Testis (tissue), 3 donors: ENCODE results near the gene CDYL. TPM values are rescaled to one million over a fixed set of nuclear protein-coding genes. Genes with fewer than 3 reads are reported as not detected.

Experiments used
- DNase-seq: peaks from one replicate; pipeline ENCODE4 v3.0.0-alpha.2; 2019
- H3K27ac ChIP-seq, 2 donors: fragments of 200-600 bp; sonication (generic); one replicate each; pipeline ENCODE4 v1.5.1; 2019
- H3K27me3 ChIP-seq: fragments of 200-600 bp; sonication (generic); one replicate; pipeline ENCODE4 v1.5.1; 2019
- H3K36me3 ChIP-seq: fragments of 200-600 bp; sonication (generic); one replicate; pipeline ENCODE4 v1.5.1; 2017; ENCODE audit warnings: low read depth; ENCODE audit errors: missing control alignments
- H3K4me1 ChIP-seq: fragments of 200-600 bp; sonication (generic); one replicate; pipeline ENCODE4 v1.5.1; 2019
- H3K4me3 ChIP-seq, 2 donors: fragments of 200-600 bp; sonication (generic); one replicate each; pipeline ENCODE4 v1.5.1; 2017 to 2019
- H3K9me3 ChIP-seq: fragments of 200-600 bp; sonication (generic); one replicate; pipeline ENCODE4 v1.5.1; 2017
- CTCF ChIP-seq, 3 experiments: fragments of 450-650 bp in 2 of 3; fragments of 200-600 bp in 1 of 3; sonication (generic) in 1 of 3; IDR thresholded peaks; one replicate each; pipeline ENCODE4 v1.5.1; 2016 to 2019; ENCODE audit warnings: antibody characterized with exemption in 3 of 3, mild to moderate bottlenecking in 2 of 3, moderate library complexity in 1 of 3
- POLR2A ChIP-seq: fragments of 450-650 bp; IDR thresholded peaks from one replicate; pipeline ENCODE4 v1.6.1; 2017; ENCODE audit warnings: antibody characterized with exemption, mild to moderate bottlenecking, moderate library complexity
- whole genome bisulfite sequencing, 2 donors: methylation state at CpG; one replicate each; pipeline ENCODE4 v1.1.5; 2018; 5-methylcytosine and 5-hydroxymethylcytosine counted together
- intact Hi-C: fragments of 100-400 bp; cut with DNase I; formaldehyde crosslinking; loops from one replicate; pipeline ENCODE4 v1.15.1; 2023; ENCODE audit warnings: low total_unique reads
- polyA plus RNA-seq: library from polyadenylated mRNA; stranded (reverse); fragments of 350-450 nt; fragmentation: Illumina TruSeq; extraction: RNeasy Lipid Tissue Mini Kit (QIAGEN cat#74804); gene quantifications from one replicate; pipeline ENCODE4 v1.2.3, GENCODE V29; 2014; ENCODE audit warnings: low read depth, low replicate concordance; ENCODE audit not compliant: insufficient read depth
- total RNA-seq, 2 donors: library from RNA; depleted of rRNA; stranded (reverse); fragments of >200 nt; gene quantifications; one replicate each; pipeline ENCODE4 v1.2.3, GENCODE V29; 2016

CDYL gene
- total and polyA plus RNA-seq, 3 donors from 2014 or later, result 26.8 to 72.8 (median 46.3) TPM

GRCh38 chr6:4728436-4728769, 47.8 kb upstream of the CDYL start:
- H3K4me3 ChIP-seq, result no peak overlapping the region
- peaks cover 7% of the 10 kb centered on the region for H3K4me1 ChIP-seq
- no peak for TF ChIP-seq POLR2A
- TF ChIP-seq CTCF (IDR thresholded peaks at IDR 0.05), result no peak
- H3K36me3 ChIP-seq, result no peaks in the 10 kb centered on the region
- no peaks in the 10 kb centered on the region for H3K9me3 ChIP-seq
- DNase-seq, result no peak
- WGBS, 2 donors, result 63 to 65% methylated on average over 4 of the region's 4 CpGs
- H3K27me3 ChIP-seq, result no peaks in the 10 kb centered on the region
- intact Hi-C loops, result no loop called here
- H3K27ac ChIP-seq, result no peak overlapping the region

GRCh38 chr6:4728926-4729325, 47.3 kb upstream of the CDYL start:
- H3K36me3 ChIP-seq, result no peaks in the 10 kb centered on the region
- no peaks in the 10 kb centered on the region for H3K27me3 ChIP-seq
- intact Hi-C loops, result no loop called here
- no peak overlapping the region for H3K27ac ChIP-seq
- TF ChIP-seq CTCF (IDR thresholded peaks at IDR 0.05), result no peak
- no peak for TF ChIP-seq POLR2A
- no peak overlapping the region for H3K4me3 ChIP-seq
- WGBS, 2 donors, result 39 to 92% methylated on average over 2 of the region's 2 CpGs
- no peaks in the 10 kb centered on the region for H3K9me3 ChIP-seq
- peaks cover 7% of the 10 kb centered on the region for H3K4me1 ChIP-seq
- no peak for DNase-seq

GRCh38 chr6:4731996-4732395, 44.2 kb upstream of the CDYL start:
- H3K4me3 ChIP-seq, result no peak overlapping the region
- no peak for TF ChIP-seq POLR2A
- no peak for TF ChIP-seq CTCF (IDR thresholded peaks at IDR 0.05)
- intact Hi-C loops, result no loop called here
- WGBS, 2 donors, result 80 to 99% methylated on average over 3 of the region's 3 CpGs
- no peaks in the 10 kb centered on the region for H3K36me3 ChIP-seq
- H3K9me3 ChIP-seq, result no peaks in the 10 kb centered on the region
- DNase-seq, result no peak
- peaks cover 7% of the 10 kb centered on the region for H3K4me1 ChIP-seq
- H3K27ac ChIP-seq, result no peak overlapping the region
- H3K27me3 ChIP-seq, result no peaks in the 10 kb centered on the region

GRCh38 chr6:4732691-4733315, 43.4 kb upstream of the CDYL start:
- Histone ChIP-seq H3K4me3 (no peak overlapping the region), H3K27ac (no peak overlapping the region), H3K4me1 (peaks cover 4% of the 10 kb centered on the region), H3K9me3 (no peaks in the 10 kb centered on the region), H3K36me3 (no peaks in the 10 kb centered on the region), H3K27me3 (no peaks in the 10 kb centered on the region)
- DNase-seq, result peak; percentile 71
- intact Hi-C loops, result no loop called here
- WGBS, 2 donors, result 26 to 37% methylated on average over 10 of the region's 10 CpGs
- TF ChIP-seq CTCF (IDR thresholded peaks at IDR 0.05), result no peak
- TF ChIP-seq POLR2A, result no peak

GRCh38 chr6:4736371-4736873, 39.8 kb upstream of the CDYL start:
- intact Hi-C loops, result no loop called here

More at GRCh38 chr6:4736371-4736873, 39.8 kb upstream of the CDYL start:
- peak; percentile 43 for DNase-seq
- no peaks in the 10 kb centered on the region for H3K4me1 ChIP-seq
- no peaks in the 10 kb centered on the region for H3K9me3 ChIP-seq
- WGBS, 2 donors, result 81 to 88% methylated on average over 1 of the region's 1 CpG
- no peak for TF ChIP-seq POLR2A
- no peak for TF ChIP-seq CTCF (IDR thresholded peaks at IDR 0.05)
- no peak overlapping the region for H3K27ac ChIP-seq
- H3K27me3 ChIP-seq, result no peaks in the 10 kb centered on the region
- H3K4me3 ChIP-seq, result no peak overlapping the region
- no peaks in the 10 kb centered on the region for H3K36me3 ChIP-seq
